ENCODE data around the gene FLT1. TPM values are rescaled to one million over a fixed set of nuclear protein-coding genes. Genes with fewer than 3 reads are reported as not detected.

Gene FLT1
- total RNA-seq, 4 donors from 2014 or later, result 19.3 to 48.6 (median 24.4) TPM

GRCh38 chr13:28379371-28380083 is 115.4 kb downstream of the FLT1 start:
- Histone ChIP-seq H3K36me3 (no peaks in the 10 kb centered on the region), H3K27ac (no peak overlapping the region), H3K4me3 (no peak overlapping the region), H3K9me3 (no peaks in the 10 kb centered on the region), H3K4me1 (no peaks in the 10 kb centered on the region), H3K27me3 (no peaks in the 10 kb centered on the region)
- DNase-seq (ENCODE audit: low spot score in 2 of 2), result no peak
- TF ChIP-seq CTCF (IDR thresholded peaks at IDR 0.05) (no peak), EP300 (IDR thresholded peaks at IDR 0.05) (no peak), POLR2A (IDR thresholded peaks at IDR 0.05) (no peak)
- WGBS, 2 donors, result 62 to 67% methylated on average over 12 of the region's 12 CpGs

GRCh38 chr13:28376604-28377003 is 118.3 kb downstream of the FLT1 start:
- no peaks in the 10 kb centered on the region for H3K9me3 ChIP-seq
- no peak for DNase-seq (ENCODE audit: low spot score in 2 of 2)
- no peak overlapping the region for H3K4me3 ChIP-seq
- no peak overlapping the region for H3K27ac ChIP-seq
- no peaks in the 10 kb centered on the region for H3K36me3 ChIP-seq
- H3K4me1 ChIP-seq, result no peaks in the 10 kb centered on the region
- H3K27me3 ChIP-seq, result no peaks in the 10 kb centered on the region
- 69 to 74% methylated on average over 2 of the region's 2 CpGs for WGBS, 2 donors
- TF ChIP-seq POLR2A (IDR thresholded peaks at IDR 0.05) (no peak), EP300 (IDR thresholded peaks at IDR 0.05) (no peak), CTCF (IDR thresholded peaks at IDR 0.05) (no peak)

- Histone ChIP-seq H3K9me3 (no peaks in the 10 kb centered on the region), H3K4me3 (no peak overlapping the region), H3K36me3 (no peaks in the 10 kb centered on the region), H3K4me1 (no peaks in the 10 kb centered on the region), H3K27me3 (no peaks in the 10 kb centered on the region), H3K27ac (no peak overlapping the region)
- no peak for TF ChIP-seq POLR2A (IDR thresholded peaks at IDR 0.05)
- TF ChIP-seq EP300 (IDR thresholded peaks at IDR 0.05), result no peak
- no peak for TF ChIP-seq CTCF (IDR thresholded peaks at IDR 0.05)
- WGBS, 2 donors, result 70 to 82% methylated on average over 5 of the region's 5 CpGs
- no peak for DNase-seq (ENCODE audit: low spot score in 2 of 2)
Observed at GRCh38 chr13:28375250-28375930, 119.5 kb downstream of the FLT1 start.

GRCh38 chr13:28373810-28374209 is 121.1 kb downstream of the FLT1 start:
- H3K4me3 ChIP-seq, result no peak overlapping the region
- WGBS, 2 donors, result 63% methylated on average over 3 of the region's 3 CpGs
- DNase-seq (ENCODE audit: low spot score in 2 of 2), result no peak
- no peaks in the 10 kb centered on the region for H3K4me1 ChIP-seq
- no peaks in the 10 kb centered on the region for H3K27me3 ChIP-seq
- H3K9me3 ChIP-seq, result no peaks in the 10 kb centered on the region
- H3K36me3 ChIP-seq, result no peaks in the 10 kb centered on the region
- H3K27ac ChIP-seq, result no peak overlapping the region
- TF ChIP-seq CTCF (IDR thresholded peaks at IDR 0.05) (no peak), POLR2A (IDR thresholded peaks at IDR 0.05) (no peak), EP300 (IDR thresholded peaks at IDR 0.05) (peak in 1 of 2 donors; percentile 65)

GRCh38 chr13:28370448-28370847 is 124.5 kb downstream of the FLT1 start:
- Histone ChIP-seq H3K4me1 (no peaks in the 10 kb centered on the region), H3K27me3 (no peaks in the 10 kb centered on the region), H3K36me3 (no peaks in the 10 kb centered on the region), H3K4me3 (no peak overlapping the region), H3K9me3 (no peaks in the 10 kb centered on the region), H3K27ac (no peak overlapping the region)
- DNase-seq (ENCODE audit: low spot score in 2 of 2), result no peak
- WGBS, 2 donors, result 65 to 66% methylated on average over 4 of the region's 4 CpGs
- no peak for TF ChIP-seq EP300 (IDR thresholded peaks at IDR 0.05)
- no peak for TF ChIP-seq POLR2A (IDR thresholded peaks at IDR 0.05)
- no peak for TF ChIP-seq CTCF (IDR thresholded peaks at IDR 0.05)
